ENCODE data around the gene P2RY2. TPM values are rescaled to one million over a fixed set of nuclear protein-coding genes. Genes with fewer than 3 reads are reported as not detected.

The P2RY2 gene
- total RNA-seq, 1 experiment from 2014 or later: 1.2 TPM

- TF ChIP-seq ARID4B (CRISPR knock-in tag; IDR thresholded peaks at IDR 0.05; ENCODE audit: borderline replicate concordance) (no peak), NFYB (CRISPR knock-in tag; conservative IDR thresholded peaks at IDR 0.05; ENCODE audit: low read depth) (no peak), ZNF425 (CRISPR knock-in tag; conservative IDR thresholded peaks at IDR 0.05) (no peak), MLX (CRISPR knock-in tag; IDR thresholded peaks at IDR 0.05) (no peak), SP1 (CRISPR knock-in tag; conservative IDR thresholded peaks at IDR 0.05) (no peak), ZNF219 (CRISPR knock-in tag; IDR thresholded peaks at IDR 0.05; ENCODE audit: borderline replicate concordance) (no peak)
Observed at GRCh38 chr11:73205661-73206343, 12.3 kb upstream of the P2RY2 start (continued).

- Mint-ChIP-seq H3K27ac (no peak overlapping the region; the same call in 1 of the 2 replicates), H3K36me3 (no peaks in the 10 kb centered on the region), H3K4me1 (no peaks in the 10 kb centered on the region), H3K27me3 (ENCODE audit: low read depth) (no peaks in the 10 kb centered on the region; the same call in 1 of the 2 replicates), H3K9me3 (peaks cover 11% of the 10 kb centered on the region), H3K4me3 (no peak overlapping the region)
- TF ChIP-seq GABPB1 (CRISPR knock-in tag; IDR thresholded peaks at IDR 0.05) (no peak), IRF2 (CRISPR knock-in tag; IDR thresholded peaks at IDR 0.05; ENCODE audit: borderline replicate concordance, low read depth) (no peak), SP1 (CRISPR knock-in tag; conservative IDR thresholded peaks at IDR 0.05) (no peak)
- ChIA-PET POLR2A (no interaction called here), CTCF (interaction anchor here (1.3 to 1.8 kb wide), 2 partner anchors 30 to 144 kb away, joined by 5 to 6 read pairs; no protein-coding TSS in a partner anchor)
- no peak for ATAC-seq
- no peak for DNase-seq (ENCODE audit: low spot score)
Observed at GRCh38 chr11:73206801-73207200, 11.3 kb upstream of the P2RY2 start.

- ATAC-seq (no peak), DNase-seq (ENCODE audit: low spot score) (no peak)
- H3K4me1 Mint-ChIP-seq: no peaks in the 10 kb centered on the region
- peaks cover 11% of the 10 kb centered on the region for H3K9me3 Mint-ChIP-seq
- no peak overlapping the region for H3K27ac Mint-ChIP-seq
- ChIA-PET CTCF (no interaction called here), POLR2A (no interaction called here)
- no peaks in the 10 kb centered on the region; the same call in 1 of the 2 replicates for H3K27me3 Mint-ChIP-seq (ENCODE audit: low read depth)
- H3K4me3 Mint-ChIP-seq: no peak overlapping the region
- no peaks in the 10 kb centered on the region for H3K36me3 Mint-ChIP-seq
- TF ChIP-seq ETV6 (CRISPR knock-in tag; IDR thresholded peaks at IDR 0.05) (no peak), MYBL2 (CRISPR knock-in tag; IDR thresholded peaks at IDR 0.05) (no peak), ZNF281 (CRISPR knock-in tag; IDR thresholded peaks at IDR 0.05) (no peak), ZNF423 (CRISPR knock-in tag; IDR thresholded peaks at IDR 0.05) (no peak), TEAD1 (CRISPR knock-in tag; IDR thresholded peaks at IDR 0.05) (no peak), JAZF1 (CRISPR knock-in tag; IDR thresholded peaks at IDR 0.05) (no peak), ELF4 (CRISPR knock-in tag; IDR thresholded peaks at IDR 0.05; ENCODE audit: low read depth) (no peak), ZNF396 (CRISPR knock-in tag; IDR thresholded peaks at IDR 0.05; ENCODE audit: borderline replicate concordance) (no peak), ZNF671 (CRISPR knock-in tag; IDR thresholded peaks at IDR 0.05) (no peak), ZNF219 (CRISPR knock-in tag; IDR thresholded peaks at IDR 0.05; ENCODE audit: borderline replicate concordance) (no peak), USF2 (CRISPR knock-in tag; IDR thresholded peaks at IDR 0.05) (no peak), SP1 (CRISPR knock-in tag; conservative IDR thresholded peaks at IDR 0.05) (no peak), HMGXB4 (CRISPR knock-in tag; IDR thresholded peaks at IDR 0.05) (no peak), TEAD4 (CRISPR knock-in tag; IDR thresholded peaks at IDR 0.05) (no peak)
Observed at GRCh38 chr11:73209892-73210291, 8.2 kb upstream of the P2RY2 start.

Data from WTC11 (cell line).